SH-SY5Y (cell line): ENCODE measurements around the gene ADAM19.

ENCODE experiments used
- GATA2 ChIP-seq: IDR thresholded peaks from 2 replicates; pipeline ENCODE4 v1.6.1; 2011; ENCODE audit warnings: mild to moderate bottlenecking, low read depth, low read length
- GATA3 ChIP-seq: IDR thresholded peaks from 2 replicates; pipeline ENCODE4 v1.6.1; 2011; ENCODE audit warnings: low read depth, mild to moderate bottlenecking, low read length, moderate library complexity

DNA sequence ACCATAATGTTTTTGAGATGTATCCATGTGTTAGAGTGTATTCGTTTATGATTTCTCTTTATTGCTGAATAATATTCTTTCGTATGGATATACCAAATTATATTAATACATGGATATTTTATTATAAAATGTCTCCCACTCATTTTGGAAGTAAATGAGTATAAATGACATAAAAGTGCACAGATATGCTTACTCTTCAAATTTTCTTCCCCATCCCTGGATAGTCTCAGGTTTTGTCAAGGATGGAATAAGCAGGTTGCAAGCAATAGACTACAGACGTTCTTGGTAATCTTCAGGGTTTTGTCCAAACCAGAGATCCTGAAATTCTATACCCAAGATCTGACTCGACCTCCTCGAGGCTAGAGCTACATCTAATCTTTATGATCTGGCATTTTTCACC, 64.9 kb downstream of the ADAM19 start:
- TF ChIP-seq GATA3, result no peak
- no peak for TF ChIP-seq GATA2
